Stimulated activated CD8-positive, alpha-beta memory T cell treated with anti-CD3 and anti-CD28 coated beads, Interleukin-7, amount 100 ng/mL, for 4 hours (primary cell): Measurements from ENCODE around the gene FAM210B.
"Not testable (repeated sequence)": the region's sequence is repeated elsewhere in the genome, so short reads cannot be mapped to it uniquely, and the experiment has no call there.

Experiments
- DNase-seq, 2 donors: peaks; one replicate each; pipeline ENCODE4 v3.0.0-alpha.2; 2020; ENCODE audit warnings: low read depth in 2 of 2

Gene FAM210B

GRCh38 chr20:56360908-56361205 lies 2.1 kb downstream of the FAM210B start:
- no peak for DNase-seq

DNA sequence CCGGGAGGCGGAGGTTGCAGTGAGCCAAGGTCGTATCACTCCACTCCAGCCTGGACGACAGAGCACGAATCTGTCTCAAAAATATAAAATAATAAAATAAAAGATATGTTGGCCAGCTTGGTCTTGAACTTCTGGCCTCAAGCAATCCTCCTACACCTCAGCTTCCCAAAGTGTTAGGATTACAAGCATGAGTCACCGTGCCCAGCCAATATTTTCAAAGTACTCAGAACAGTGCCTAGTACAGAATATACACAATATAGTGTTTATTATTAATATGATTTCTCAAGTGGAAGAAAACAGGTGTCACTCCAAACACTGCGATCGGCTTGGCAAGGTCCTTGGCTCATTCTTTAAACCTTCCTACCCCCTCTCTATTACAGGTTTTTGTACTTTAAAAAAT lies 3.1 kb downstream of the FAM210B start:
- no peak for DNase-seq

GRCh38 chr20:56362833-56363413 lies 4.1 kb downstream of the FAM210B start:
- no peak for DNase-seq

- no peak for DNase-seq
Observed at GRCh38 chr20:56363491-56363890, 4.7 kb downstream of the FAM210B start.

- DNase-seq, result no peak
Observed at GRCh38 chr20:56368351-56369134, 9.8 kb downstream of the FAM210B start.

GRCh38 chr20:56369179-56369578 lies 10.4 kb downstream of the FAM210B start:
- DNase-seq, result no peak

GRCh38 chr20:56371977-56372376 lies 13.2 kb downstream of the FAM210B start:
- DNase-seq, result no peak

DNA sequence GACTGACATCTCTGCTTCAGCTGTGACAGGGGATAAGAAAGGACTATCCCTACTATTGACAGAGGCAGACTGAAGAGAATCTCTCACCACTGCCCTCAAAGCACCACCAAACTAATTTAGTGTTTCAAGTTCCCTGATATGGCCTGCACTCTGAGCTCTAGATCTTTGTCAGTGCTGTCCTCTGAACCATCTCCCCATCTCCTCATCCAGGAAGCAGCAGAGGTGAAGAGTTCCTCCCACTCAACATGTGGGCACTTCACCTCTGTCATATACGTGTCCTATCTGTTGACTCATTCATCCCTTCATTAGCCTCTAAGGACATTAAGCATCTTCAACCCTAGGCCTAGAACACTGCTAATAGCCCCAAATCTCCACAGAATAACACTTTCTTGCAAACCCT lies 14.1 kb downstream of the FAM210B start:
- no peak for DNase-seq

- no peak for DNase-seq
Observed at GRCh38 chr20:56373942-56374341, 15.2 kb downstream of the FAM210B start.

GRCh38 chr20:56376331-56376730 lies 17.6 kb downstream of the FAM210B start:
- no peak for DNase-seq

DNA sequence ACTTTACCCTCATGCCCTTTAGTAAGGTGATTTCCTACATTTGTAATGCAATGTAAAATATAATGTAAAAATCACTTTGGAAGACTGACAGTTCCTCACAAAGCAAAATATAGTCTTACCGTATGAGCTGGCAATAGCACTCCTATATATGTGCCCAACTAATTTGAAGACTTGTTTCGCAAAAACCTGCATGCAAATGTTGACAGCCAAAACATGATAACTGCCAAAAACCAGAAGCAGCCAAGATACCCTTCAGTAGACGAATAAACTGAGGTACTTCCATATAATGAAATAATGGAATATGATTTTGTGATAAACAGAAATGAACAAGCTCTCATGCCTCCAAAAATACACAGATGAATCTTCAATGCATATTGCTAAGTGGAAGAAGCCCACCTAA lies 19.6 kb downstream of the FAM210B start:
- DNase-seq, result no peak

- no peak for DNase-seq
Observed at GRCh38 chr20:56380375-56380774, 21.6 kb downstream of the FAM210B start.

- no peak for DNase-seq
Observed at GRCh38 chr20:56381501-56381900, 22.7 kb downstream of the FAM210B start.

GRCh38 chr20:56382696-56383095 lies 23.9 kb downstream of the FAM210B start:
- no peak for DNase-seq

GRCh38 chr20:56383334-56383733 lies 24.6 kb downstream of the FAM210B start:
- no peak for DNase-seq

DNA sequence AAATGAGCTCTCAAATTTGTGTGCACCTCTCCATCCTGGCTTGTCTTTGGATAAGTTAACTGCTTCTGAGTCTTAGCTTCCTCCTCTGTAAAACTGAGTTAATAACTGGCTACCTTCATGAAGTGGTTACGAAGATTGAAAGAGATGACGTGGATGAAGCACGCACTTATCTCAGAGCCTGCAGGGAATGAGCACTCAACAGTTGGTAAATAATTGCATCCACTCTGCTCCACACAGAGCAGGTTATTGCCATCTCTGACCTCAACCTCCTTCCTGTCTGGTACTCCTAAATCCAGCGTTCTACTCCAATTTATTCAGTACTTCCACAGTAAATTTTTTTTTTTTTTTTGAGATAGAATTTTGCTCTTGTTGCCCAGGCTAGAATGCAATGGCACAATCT lies 26.4 kb downstream of the FAM210B start:
- no peak for DNase-seq

GRCh38 chr20:56386219-56386618 lies 27.4 kb downstream of the FAM210B start:
- no peak for DNase-seq

- no peak for DNase-seq
Observed at GRCh38 chr20:56388882-56389281, 30.1 kb downstream of the FAM210B start.

DNA sequence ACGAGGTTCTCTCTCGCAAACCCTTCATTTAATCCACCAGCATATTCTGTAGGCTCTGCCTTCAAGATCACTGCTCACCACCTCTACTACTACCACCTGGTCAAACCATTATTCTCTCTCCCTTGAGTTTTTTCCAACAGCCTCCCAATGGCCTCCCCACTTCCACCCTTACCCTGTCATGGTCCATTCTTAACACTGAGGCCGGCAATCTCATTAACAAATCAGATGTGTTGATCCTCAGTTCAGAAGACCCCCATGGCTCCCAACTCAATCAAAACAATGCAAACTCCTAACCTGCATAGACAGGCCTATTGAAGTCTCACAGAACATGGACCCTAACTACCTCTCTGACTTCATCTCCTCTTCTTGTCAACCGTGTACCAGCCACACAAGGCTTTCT lies 31.0 kb downstream of the FAM210B start:
- no peak for DNase-seq

GRCh38 chr20:56390396-56390795 lies 31.6 kb downstream of the FAM210B start:
- DNase-seq, result not testable (repeated sequence)

DNA sequence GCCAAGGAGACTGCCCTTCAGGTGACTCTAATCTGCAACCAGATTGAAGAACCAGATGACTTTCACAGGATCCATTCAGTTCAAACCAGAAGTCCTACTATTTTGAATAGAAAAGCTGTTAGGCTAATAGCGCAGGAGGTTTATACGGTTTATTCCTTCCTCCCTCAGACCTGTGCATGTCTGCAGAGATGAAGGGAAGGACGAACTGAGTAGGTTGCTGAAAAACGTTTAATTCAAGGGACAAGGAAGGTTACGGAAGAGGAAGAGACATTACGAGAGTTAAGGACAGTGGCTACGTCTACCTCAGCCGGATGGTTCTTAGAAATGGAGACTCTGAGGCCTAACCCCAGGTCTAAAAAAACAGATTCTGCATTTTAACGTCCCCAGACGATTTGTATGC lies 32.3 kb downstream of the FAM210B start:
- no peak for DNase-seq

- no peak for DNase-seq
Observed at GRCh38 chr20:56391596-56392131, 32.9 kb downstream of the FAM210B start.

GRCh38 chr20:56392132-56392880 lies 33.5 kb downstream of the FAM210B start, which contains the start of the genes AURKA and CSTF1:
Gene AURKA, minus strand, starts transcription at chr20:56392215. Its CDS starts 4,018 bp downstream, at chr20:56388197.
Gene CSTF1, plus strand, starts transcription at chr20:56392645. Its CDS starts 2,908 bp downstream, at chr20:56395553.
- peak; percentile 98 to 99 for DNase-seq
